Neural progenitor cell (in vitro differentiated cells): ENCODE measurements around the gene ZNF747. TPM values are rescaled to one million over a fixed set of nuclear protein-coding genes. Genes with fewer than 3 reads are reported as not detected.

Source experiments
- DNase-seq: peaks from one replicate; pipeline ENCODE4 v3.0.0-alpha.2; 2016; ENCODE audit warnings: low spot score
- H2AFZ ChIP-seq: fragments of 200-600 bp; sonication (generic); replicated peaks from 2 replicates; pipeline ENCODE4 v1.6.1; 2016; ENCODE audit warnings: antibody characterized with exemption
- H3F3A ChIP-seq: fragments of 200-600 bp; sonication (generic); 2 replicates; pipeline ENCODE4 v1.6.1; 2016; ENCODE audit warnings: antibody characterized with exemption, low read depth
- H3K27ac ChIP-seq: fragments of 200-600 bp; sonication (generic); 2 replicates; pipeline ENCODE4 v1.5.1; 2016; ENCODE audit warnings: mild to moderate bottlenecking
- H3K27me3 ChIP-seq: fragments of 200-600 bp; sonication (generic); 2 replicates; pipeline ENCODE4 v1.6.1; 2016; ENCODE audit warnings: mild to moderate bottlenecking, moderate library complexity
- H3K36me3 ChIP-seq: fragments of 200-600 bp; sonication (generic); 2 replicates; pipeline ENCODE4 v1.5.1; 2016
- H3K4me1 ChIP-seq: fragments of 200-600 bp; sonication (generic); 2 replicates; pipeline ENCODE4 v1.6.1; 2016; ENCODE audit warnings: mixed run types
- H3K4me2 ChIP-seq: fragments of 200-600 bp; sonication (generic); 2 replicates; pipeline ENCODE4 v1.6.1; 2016
- H3K4me3 ChIP-seq: fragments of 200-600 bp; sonication (generic); 2 replicates; pipeline ENCODE4 v1.5.1; 2016
- H3K79me2 ChIP-seq: fragments of 200-600 bp; sonication (generic); 2 replicates; pipeline ENCODE4 v1.6.1; 2016; ENCODE audit warnings: low read depth
- H3K9ac ChIP-seq: fragments of 200-600 bp; sonication (generic); 2 replicates; pipeline ENCODE4 v1.6.1; 2016
- H3K9me3 ChIP-seq: fragments of 200-600 bp; sonication (generic); 2 replicates; pipeline ENCODE4 v1.5.1; 2016; ENCODE audit warnings: low read depth
- H4K20me1 ChIP-seq: fragments of 200-600 bp; sonication (generic); 2 replicates; pipeline ENCODE4 v1.6.1; 2016; ENCODE audit warnings: low read depth
- H3K27ac Mint-ChIP-seq: 3 replicates; pipeline ENCODE4 v1.8.0; 2021; ENCODE audit warnings: mixed read lengths
- H3K27me3 Mint-ChIP-seq: 2 replicates; pipeline ENCODE4 v1.8.0; 2022; ENCODE audit warnings: low read depth, mild to moderate bottlenecking, inconsistent platforms, moderate library complexity, mixed read lengths; ENCODE audit not compliant: insufficient read depth
- H3K36me3 Mint-ChIP-seq: 3 replicates; pipeline ENCODE4 v1.8.0; 2021; ENCODE audit warnings: mixed read lengths
- H3K4me1 Mint-ChIP-seq: 3 replicates; pipeline ENCODE4 v1.8.0; 2021; ENCODE audit warnings: mixed read lengths
- H3K4me3 Mint-ChIP-seq: 3 replicates; pipeline ENCODE4 v1.8.0; 2021; ENCODE audit warnings: mild to moderate bottlenecking, moderate library complexity, mixed read lengths
- H3K9me3 Mint-ChIP-seq: 3 replicates; pipeline ENCODE4 v1.8.0; 2020; ENCODE audit warnings: mixed read lengths
- CTCF ChIP-seq: fragments of 200-600 bp; sonication (generic); IDR thresholded peaks from 2 replicates; pipeline ENCODE4 v1.5.1; 2017; ENCODE audit warnings: antibody characterized with exemption, mild to moderate bottlenecking
- EZH2 ChIP-seq: fragments of 200-600 bp; sonication (generic); IDR thresholded peaks from 2 replicates; pipeline ENCODE4 v1.6.1; 2017; ENCODE audit warnings: antibody characterized with exemption, mild to moderate bottlenecking, moderate library complexity
- EZH2phosphoT487 ChIP-seq: fragments of 200-600 bp; sonication (generic); IDR thresholded peaks from 2 replicates; pipeline ENCODE4 v1.6.1; 2017; ENCODE audit warnings: antibody characterized with exemption
- total RNA-seq: library from RNA; depleted of rRNA; stranded (reverse); fragments of >200 nt; gene quantifications from 2 replicates; pipeline ENCODE4 v1.2.3, GENCODE V29; 2015; ENCODE audit warnings: low replicate concordance

The ZNF747 gene
- total RNA-seq, 1 donor from 2014 or later, result 7.0 TPM

GRCh38 chr16:30551781-30552180 lies 17.1 kb upstream of the ZNF747 start:
- Histone ChIP-seq H2AFZ (no peak overlapping the region), H3K27me3 (no peaks in the 10 kb centered on the region), H3K4me1 (no peaks in the 10 kb centered on the region), H3K9ac (no peak overlapping the region), H3K36me3 (no peaks in the 10 kb centered on the region), H3K4me3 (no peak overlapping the region), H3K4me2 (no peak overlapping the region), H3K9me3 (no peaks in the 10 kb centered on the region), H3K79me2 (peaks cover 11% of the 10 kb centered on the region), H4K20me1 (no peaks in the 10 kb centered on the region), H3F3A (no peaks in the 10 kb centered on the region), H3K27ac (no peak overlapping the region)
- Mint-ChIP-seq H3K27me3 (peaks cover 6% of the 10 kb centered on the region), H3K36me3 (peaks cover 21% of the 10 kb centered on the region), H3K4me1 (peaks cover 11% of the 10 kb centered on the region), H3K9me3 (peaks cover 2% of the 10 kb centered on the region), H3K27ac (no peak overlapping the region), H3K4me3 (no peak overlapping the region)
- TF ChIP-seq EZH2, result no peak
- no peak for TF ChIP-seq EZH2phosphoT487
- TF ChIP-seq CTCF, result no peak
- no peak for DNase-seq

GRCh38 chr16:30548416-30549253 lies 14.0 kb upstream of the ZNF747 start:
- Mint-ChIP-seq H3K27ac (peak overlapping the region; percentile 8), H3K9me3 (peaks cover 2% of the 10 kb centered on the region), H3K36me3 (peaks cover 6% of the 10 kb centered on the region), H3K4me3 (no peak overlapping the region), H3K27me3 (peaks cover 6% of the 10 kb centered on the region), H3K4me1 (peaks cover 10% of the 10 kb centered on the region)
- H3K9ac ChIP-seq, result no peak overlapping the region
- H4K20me1 ChIP-seq, result no peaks in the 10 kb centered on the region
- no peaks in the 10 kb centered on the region for H3K9me3 ChIP-seq
- no peak for DNase-seq
- peaks cover 3% of the 10 kb centered on the region for H3K79me2 ChIP-seq
- no peaks in the 10 kb centered on the region for H3F3A ChIP-seq
- no peak overlapping the region for H3K27ac ChIP-seq
- no peaks in the 10 kb centered on the region for H3K27me3 ChIP-seq
- peaks cover 7% of the 10 kb centered on the region for H3K4me1 ChIP-seq
- no peak overlapping the region for H3K4me3 ChIP-seq
- H3K36me3 ChIP-seq, result no peaks in the 10 kb centered on the region
- H2AFZ ChIP-seq, result no peak overlapping the region
- H3K4me2 ChIP-seq, result no peak overlapping the region
- TF ChIP-seq EZH2phosphoT487, result no peak

GRCh38 chr16:30546115-30546514 lies 11.5 kb upstream of the ZNF747 start:
- Histone ChIP-seq H3F3A (peaks cover 6% of the 10 kb centered on the region), H3K79me2 (peaks cover 5% of the 10 kb centered on the region), H3K9ac (no peak overlapping the region), H3K4me1 (peaks cover 28% of the 10 kb centered on the region), H4K20me1 (no peaks in the 10 kb centered on the region), H3K27me3 (no peaks in the 10 kb centered on the region), H3K4me3 (no peak overlapping the region), H3K27ac (no peak overlapping the region), H2AFZ (no peak overlapping the region), H3K4me2 (no peak overlapping the region), H3K36me3 (no peaks in the 10 kb centered on the region), H3K9me3 (no peaks in the 10 kb centered on the region)
- Mint-ChIP-seq H3K27ac (peak overlapping the region; percentile 18), H3K4me1 (peaks cover 10% of the 10 kb centered on the region), H3K4me3 (no peak overlapping the region), H3K27me3 (peaks cover 2% of the 10 kb centered on the region), H3K36me3 (no peaks in the 10 kb centered on the region), H3K9me3 (peaks cover 2% of the 10 kb centered on the region)
- TF ChIP-seq EZH2 (no peak), EZH2phosphoT487 (no peak), CTCF (no peak)
- DNase-seq, result no peak

GRCh38 chr16:30543067-30543466 lies 8.4 kb upstream of the ZNF747 start:
- no peak overlapping the region for H3K27ac Mint-ChIP-seq
- Histone ChIP-seq H2AFZ (no peak overlapping the region), H3K4me2 (peak overlapping the region; percentile 61), H3K9me3 (no peaks in the 10 kb centered on the region), H3F3A (peaks cover 7% of the 10 kb centered on the region), H3K4me3 (no peak overlapping the region), H3K79me2 (peaks cover 5% of the 10 kb centered on the region), H4K20me1 (no peaks in the 10 kb centered on the region), H3K27me3 (no peaks in the 10 kb centered on the region), H3K9ac (no peak overlapping the region), H3K4me1 (peaks cover 29% of the 10 kb centered on the region), H3K36me3 (no peaks in the 10 kb centered on the region), H3K27ac (no peak overlapping the region)
- TF ChIP-seq EZH2phosphoT487, result no peak
- H3K4me3 Mint-ChIP-seq, result no peak overlapping the region
- no peaks in the 10 kb centered on the region for H3K36me3 Mint-ChIP-seq
- no peak for DNase-seq
- H3K9me3 Mint-ChIP-seq, result peaks cover 2% of the 10 kb centered on the region
- H3K4me1 Mint-ChIP-seq, result peaks cover 5% of the 10 kb centered on the region
- peaks cover 5% of the 10 kb centered on the region for H3K27me3 Mint-ChIP-seq
